ENCODE data around the gene SYT11. TPM values are rescaled to one million over a fixed set of nuclear protein-coding genes. Genes with fewer than 3 reads are reported as not detected.

Gene SYT11
- total RNA-seq, 1 donor from 2014 or later, result 10.4 TPM

DNA sequence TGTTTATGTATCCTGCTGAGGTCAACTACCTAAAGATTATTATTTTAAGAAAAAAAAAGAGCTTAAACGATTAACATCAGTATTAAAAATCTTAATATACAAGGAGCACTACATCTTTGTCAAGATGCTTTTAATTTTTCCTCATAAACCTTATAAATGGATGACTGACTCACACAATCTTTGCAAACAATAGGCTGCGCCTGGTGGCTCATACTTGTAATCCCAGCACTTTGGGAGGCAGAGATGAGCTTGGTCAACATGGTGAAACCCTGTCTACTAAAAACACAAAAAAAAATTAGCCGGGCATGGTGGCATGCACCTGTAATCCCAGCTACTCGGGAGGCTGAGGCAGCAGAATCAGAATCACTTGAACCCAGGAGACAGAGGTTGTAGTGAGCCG lies 73.1 kb downstream of the SYT11 start:
- Histone ChIP-seq H3K27me3 (ENCODE audit: control insufficient read depth in 3 of 3, insufficient read depth in 3 of 3, low read length in 3 of 3) (no peaks in the 10 kb centered on the region), H3K27ac (ENCODE audit: low read depth, low read length) (no peak overlapping the region), H3K9me3 (ENCODE audit: control insufficient read depth in 3 of 3, low read length in 3 of 3) (no peaks in the 10 kb centered on the region), H3K9ac (ENCODE audit: low read depth in 1 of 3, low read length in 3 of 3) (peak overlapping the region in 2 of 3 donors; percentile 7 to 45), H3K4me1 (ENCODE audit: control insufficient read depth in 3 of 3, insufficient read depth in 3 of 3, low read length in 3 of 3) (peaks cover 36 to 39% (median 37%) of the 10 kb centered on the region in 3 donors), H3K36me3 (ENCODE audit: control insufficient read depth in 3 of 3, insufficient read depth in 3 of 3, low read length in 3 of 3) (peaks cover 20 to 49% (median 24%) of the 10 kb centered on the region in 3 donors), H3K4me3 (ENCODE audit: low read length in 3 of 3) (peak overlapping the region in 2 of 3 donors; percentile 8 to 90)

DNA sequence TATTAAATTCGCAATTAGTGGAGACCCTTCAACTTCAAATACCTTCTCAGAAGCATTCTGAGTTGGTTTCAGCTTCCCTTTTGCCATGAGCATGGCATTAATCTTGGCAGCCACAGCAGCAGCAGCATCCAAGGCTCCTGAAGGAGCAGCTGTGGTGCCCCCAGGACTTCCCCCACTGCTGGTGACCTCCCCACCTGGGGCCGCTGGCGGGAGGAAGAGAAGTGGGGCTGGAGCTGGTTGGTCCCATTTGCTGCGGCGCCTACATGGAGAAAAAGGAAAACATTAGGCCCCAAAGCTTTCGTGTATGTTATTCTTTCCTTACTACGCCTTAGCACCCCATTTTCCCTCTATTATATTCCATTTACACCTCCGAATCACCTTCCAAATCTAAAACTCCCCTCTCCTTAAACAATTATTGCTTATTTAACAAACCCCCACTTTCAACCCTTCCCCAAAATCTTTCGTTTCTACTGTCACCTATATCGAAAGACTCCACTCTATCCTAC lies 74.3 kb downstream of the SYT11 start:
- H3K36me3 ChIP-seq (ENCODE audit: control insufficient read depth in 3 of 3, insufficient read depth in 3 of 3, low read length in 3 of 3), result peaks cover 20 to 41% (median 24%) of the 10 kb centered on the region in 3 donors
- peaks cover 37 to 46% (median 37%) of the 10 kb centered on the region in 3 donors for H3K4me1 ChIP-seq (ENCODE audit: control insufficient read depth in 3 of 3, insufficient read depth in 3 of 3, low read length in 3 of 3)

DNA sequence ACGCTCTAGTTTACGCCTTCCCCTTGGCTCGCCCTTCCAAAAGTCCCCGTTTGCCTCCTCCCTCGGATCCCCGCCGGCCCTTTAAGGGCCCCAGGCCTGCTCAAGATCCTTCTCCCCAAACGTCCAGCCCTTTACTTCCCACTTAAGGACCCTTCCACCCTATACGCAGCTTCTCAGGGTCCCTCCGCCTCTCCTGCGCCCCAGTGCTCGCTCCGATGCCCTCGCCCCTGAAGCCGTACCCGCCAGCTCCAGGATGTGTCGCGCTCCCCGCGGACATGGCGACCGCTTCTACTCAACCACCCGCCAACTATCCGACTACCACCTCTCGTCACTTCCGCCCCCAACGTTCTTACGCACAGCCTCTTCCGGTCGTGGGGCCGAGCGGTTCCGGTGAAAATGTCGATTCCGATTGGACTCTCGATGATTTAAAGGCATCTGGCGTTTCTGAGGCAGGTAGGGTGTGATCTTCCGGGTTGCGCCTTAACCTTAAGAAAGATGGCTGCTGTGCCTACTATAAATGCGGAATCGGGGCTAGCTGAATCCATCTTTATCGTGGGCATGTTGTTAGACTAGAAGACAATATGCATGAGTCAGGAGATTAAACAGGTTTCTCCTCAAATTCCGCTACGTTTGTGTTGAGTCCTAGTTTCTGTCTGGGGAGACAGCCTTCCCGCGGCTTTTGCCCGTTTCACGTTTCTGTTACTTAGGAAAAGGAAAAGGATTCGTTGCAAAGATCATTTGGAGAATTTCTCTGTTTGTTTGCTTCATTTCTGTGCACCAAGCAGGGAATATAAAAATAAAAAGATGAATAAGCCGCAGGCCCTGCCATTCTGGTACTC lies 74.9 kb downstream of the SYT11 start, which contains the start of gene KHDC4:
KHDC4 (minus strand) TSS at position 317 of the 839 bp plus-strand sequence; CDS start at position 277, 40 bp downstream.
- H3K9ac ChIP-seq (ENCODE audit: low read depth in 1 of 3, low read length in 3 of 3), result peak within 1 kb of the TSS; percentile 95 to 100 (median 99)
- H3K4me3 ChIP-seq (ENCODE audit: low read length in 3 of 3), result peak within 1 kb of the TSS; percentile 90 to 97 (median 93)
- H3K4me1 ChIP-seq (ENCODE audit: control insufficient read depth in 3 of 3, insufficient read depth in 3 of 3, low read length in 3 of 3), result peaks cover 37 to 47% (median 39%) of the 10 kb centered on the region in 3 donors
- peak within 1 kb of the TSS; percentile 96 for H3K27ac ChIP-seq (ENCODE audit: low read depth, low read length)
- no peaks in the 10 kb centered on the region for H3K27me3 ChIP-seq (ENCODE audit: control insufficient read depth in 3 of 3, insufficient read depth in 3 of 3, low read length in 3 of 3)
- peaks cover 15 to 35% (median 18%) of the 10 kb centered on the region in 3 donors for H3K36me3 ChIP-seq (ENCODE audit: control insufficient read depth in 3 of 3, insufficient read depth in 3 of 3, low read length in 3 of 3)
- H3K9me3 ChIP-seq (ENCODE audit: control insufficient read depth in 3 of 3, low read length in 3 of 3), result no peaks in the 10 kb centered on the region

More for the DNA sequence above, 74.3 kb downstream of the SYT11 start:
- Histone ChIP-seq H3K27ac (ENCODE audit: low read depth, low read length) (peak overlapping the region; percentile 96), H3K27me3 (ENCODE audit: control insufficient read depth in 3 of 3, insufficient read depth in 3 of 3, low read length in 3 of 3) (no peaks in the 10 kb centered on the region), H3K9ac (ENCODE audit: low read depth in 1 of 3, low read length in 3 of 3) (peak overlapping the region; percentile 95 to 100 (median 99)), H3K9me3 (ENCODE audit: control insufficient read depth in 3 of 3, low read length in 3 of 3) (no peaks in the 10 kb centered on the region), H3K4me3 (ENCODE audit: low read length in 3 of 3) (peak overlapping the region; percentile 90 to 97 (median 93))

Small RNA genes lying within 50 kb of the gene (small RNA-seq; reads per million reads assigned to genes)
- gene RF00015, result not detected
- gene SCARNA4, result not detected
- 27.1 reads per million, percentile 94 among the genes with 10 or more reads in this experiment for gene SNORA80E

Other genes starting within 250 kb of the SYT11 start
- gene MSTO1, start 249.3 kb upstream of the SYT11 start, total RNA-seq, result 16.2 TPM
- 358 TPM for gene YY1AP1, start 170.8 kb upstream of the SYT11 start, total RNA-seq
- gene DAP3, start 170.5 kb upstream of the SYT11 start, total RNA-seq, result 63.7 TPM
- gene GON4L, start 2.4 kb upstream of the SYT11 start, total RNA-seq, result 32.9 TPM
- gene RIT1, start 51.8 kb downstream of the SYT11 start, total RNA-seq, result 21.4 TPM
- gene KHDC4, start 74.8 kb downstream of the SYT11 start, total RNA-seq, result 26.6 TPM
- gene RXFP4, start 82.1 kb downstream of the SYT11 start, total RNA-seq, result not detected
- 135 TPM for gene ARHGEF2, start 119.0 kb downstream of the SYT11 start, total RNA-seq
- 276 TPM for gene SSR2, start 161.4 kb downstream of the SYT11 start, total RNA-seq
- gene UBQLN4, start 194.2 kb downstream of the SYT11 start, total RNA-seq, result 15.7 TPM
- gene LAMTOR2, start 195.2 kb downstream of the SYT11 start, total RNA-seq, result 35.0 TPM
- gene RAB25, start 201.6 kb downstream of the SYT11 start, total RNA-seq, result not detected
- gene MEX3A, start 222.9 kb downstream of the SYT11 start, total RNA-seq, result 6.8 TPM